Measurements from ENCODE around the gene KIF5A. TPM values are rescaled to one million over a fixed set of nuclear protein-coding genes. Genes with fewer than 3 reads are reported as not detected.

KIF5A gene
- total RNA-seq, 2 experiments from 2014 or later, result 1.2 to 1.3 TPM

DNA sequence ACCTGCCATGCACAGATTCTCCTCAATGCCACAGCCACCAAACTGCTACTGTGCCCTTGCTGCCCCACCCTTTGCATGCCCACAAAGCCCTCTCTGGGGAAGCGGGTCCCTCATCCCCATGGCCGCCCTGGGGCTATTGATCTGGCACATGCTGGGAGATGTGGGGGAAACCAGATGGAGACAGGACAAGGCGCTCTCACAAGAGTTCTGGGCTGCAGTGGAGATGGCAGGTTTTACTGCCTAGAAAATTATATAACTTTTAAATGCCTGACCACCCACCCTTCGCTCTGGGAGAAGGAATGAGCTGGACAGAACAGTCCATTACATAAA, 30.6 kb downstream of the KIF5A start:
- no peak for ATAC-seq
- ChIA-PET CTCF (interaction anchor here (0.9 to 7.0 kb wide), 7 partner anchors 12 to 161 kb away, joined by 3 to 124 read pairs (median 8); partner anchors contain the start of genes ARHGEF25, B4GALNT1 and PIP4K2C), POLR2A (interaction anchor here (1.3 kb wide), 2 partner anchors 40 to 46 kb away, joined by 3 to 4 read pairs; no protein-coding TSS in a partner anchor)
- TF ChIP-seq, protein P1, sequence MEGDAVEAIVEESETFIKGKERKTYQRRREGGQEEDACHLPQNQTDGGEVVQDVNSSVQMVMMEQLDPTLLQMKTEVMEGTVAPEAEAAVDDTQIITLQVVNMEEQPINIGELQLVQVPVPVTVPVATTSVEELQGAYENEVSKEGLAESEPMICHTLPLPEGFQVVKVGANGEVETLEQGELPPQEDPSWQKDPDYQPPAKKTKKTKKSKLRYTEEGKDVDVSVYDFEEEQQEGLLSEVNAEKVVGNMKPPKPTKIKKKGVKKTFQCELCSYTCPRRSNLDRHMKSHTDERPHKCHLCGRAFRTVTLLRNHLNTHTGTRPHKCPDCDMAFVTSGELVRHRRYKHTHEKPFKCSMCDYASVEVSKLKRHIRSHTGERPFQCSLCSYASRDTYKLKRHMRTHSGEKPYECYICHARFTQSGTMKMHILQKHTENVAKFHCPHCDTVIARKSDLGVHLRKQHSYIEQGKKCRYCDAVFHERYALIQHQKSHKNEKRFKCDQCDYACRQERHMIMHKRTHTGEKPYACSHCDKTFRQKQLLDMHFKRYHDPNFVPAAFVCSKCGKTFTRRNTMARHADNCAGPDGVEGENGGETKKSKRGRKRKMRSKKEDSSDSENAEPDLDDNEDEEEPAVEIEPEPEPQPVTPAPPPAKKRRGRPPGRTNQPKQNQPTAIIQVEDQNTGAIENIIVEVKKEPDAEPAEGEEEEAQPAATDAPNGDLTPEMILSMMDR (IDR thresholded peaks at IDR 0.05), result no peak
- H3K9me3 Mint-ChIP-seq, result no peaks in the 10 kb centered on the region
- H3K4me1 Mint-ChIP-seq (ENCODE audit: low read depth), result no peaks in the 10 kb centered on the region
- no peaks in the 10 kb centered on the region for H3K27me3 Mint-ChIP-seq
- no peak overlapping the region for H3K4me3 Mint-ChIP-seq
- no peak overlapping the region for H3K27ac Mint-ChIP-seq
- DNase-seq, result no peak
- intact Hi-C loops (cut with micrococcal nuclease), result loop anchor here (5.0 kb wide), 1 partner anchor 112 kb away; the partner anchor contains the start of gene OS9
- H3K36me3 Mint-ChIP-seq (ENCODE audit: low read depth), result no peaks in the 10 kb centered on the region

DNA sequence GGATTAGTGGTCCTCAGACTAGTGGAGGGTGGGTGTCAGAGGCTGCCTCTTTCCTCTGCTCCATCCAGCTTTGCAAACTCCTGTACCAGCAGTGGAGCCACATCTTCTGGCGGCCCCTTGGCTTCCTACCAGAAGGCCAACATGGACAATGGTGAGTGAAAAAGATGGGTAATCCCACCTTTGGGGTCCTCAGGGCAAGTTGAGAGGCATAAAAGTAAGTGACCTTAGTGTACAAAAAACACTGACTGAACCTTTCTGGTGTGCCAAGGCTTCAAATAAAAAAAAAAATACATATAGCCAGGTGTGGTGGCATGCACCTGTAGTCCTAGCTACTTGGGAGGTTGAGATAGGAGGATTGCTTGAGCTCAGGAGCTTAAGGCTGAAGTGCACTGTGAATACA, 32.0 kb downstream of the KIF5A start:
- Mint-ChIP-seq H3K9me3 (no peaks in the 10 kb centered on the region), H3K36me3 (ENCODE audit: low read depth) (no peaks in the 10 kb centered on the region), H3K27ac (no peak overlapping the region), H3K4me3 (no peak overlapping the region), H3K4me1 (ENCODE audit: low read depth) (no peaks in the 10 kb centered on the region), H3K27me3 (no peaks in the 10 kb centered on the region)
- TF ChIP-seq, protein P1 (IDR thresholded peaks at IDR 0.05), result no peak
- CTCF ChIA-PET, result interaction anchor here (0.9 to 7.0 kb wide), 11 partner anchors 10 to 160 kb away, joined by 3 to 124 read pairs (median 19); partner anchors contain the start of genes ARHGEF25, B4GALNT1 and PIP4K2C
- DNase-seq, result no peak
- intact Hi-C loops (cut with micrococcal nuclease), result loop anchor here (2.0 to 5.0 kb wide), 3 partner anchors 41 to 161 kb away; partner anchors contain the start of gene OS9
- POLR2A ChIA-PET, result no interaction called here
- no peak for ATAC-seq

DNA sequence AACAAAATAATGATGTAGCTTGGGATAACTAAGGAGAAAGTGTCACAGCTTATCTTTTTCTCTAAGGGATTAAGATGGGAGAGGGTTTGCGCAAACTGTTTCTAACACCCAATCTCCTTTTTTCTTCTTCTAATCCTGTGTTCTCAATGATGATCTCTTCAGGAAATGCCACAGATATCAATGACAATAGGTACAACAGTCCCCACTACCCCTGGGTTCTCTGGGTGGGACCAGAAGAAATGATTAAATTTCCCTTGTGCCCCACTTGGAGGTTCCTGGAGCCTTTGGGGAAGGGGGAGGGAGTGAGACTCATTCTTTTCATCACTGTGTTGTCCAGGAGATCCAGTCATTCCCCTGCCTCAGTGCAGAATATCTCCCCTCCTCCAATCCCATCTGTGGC, 32.6 kb downstream of the KIF5A start:
- Mint-ChIP-seq H3K27me3 (no peaks in the 10 kb centered on the region), H3K36me3 (ENCODE audit: low read depth) (no peaks in the 10 kb centered on the region), H3K4me3 (no peak overlapping the region), H3K9me3 (no peaks in the 10 kb centered on the region), H3K27ac (no peak overlapping the region), H3K4me1 (ENCODE audit: low read depth) (no peaks in the 10 kb centered on the region)
- TF ChIP-seq, protein P1 (IDR thresholded peaks at IDR 0.05), result no peak
- intact Hi-C loops (cut with micrococcal nuclease), result loop anchor here (2.0 to 5.0 kb wide), 3 partner anchors 40 to 160 kb away; partner anchors contain the start of gene OS9
- no peak for ATAC-seq
- DNase-seq, result no peak
- ChIA-PET CTCF (interaction anchor here (0.8 to 7.0 kb wide), 24 partner anchors 8 to 162 kb away, joined by 3 to 124 read pairs (median 10); partner anchors contain the start of genes ARHGEF25, B4GALNT1, OS9 and PIP4K2C), POLR2A (interaction anchor here (1.5 to 2.0 kb wide), 2 partner anchors 23 to 40 kb away, joined by 4 to 6 read pairs; partner anchors contain the start of gene DTX3)

DNA sequence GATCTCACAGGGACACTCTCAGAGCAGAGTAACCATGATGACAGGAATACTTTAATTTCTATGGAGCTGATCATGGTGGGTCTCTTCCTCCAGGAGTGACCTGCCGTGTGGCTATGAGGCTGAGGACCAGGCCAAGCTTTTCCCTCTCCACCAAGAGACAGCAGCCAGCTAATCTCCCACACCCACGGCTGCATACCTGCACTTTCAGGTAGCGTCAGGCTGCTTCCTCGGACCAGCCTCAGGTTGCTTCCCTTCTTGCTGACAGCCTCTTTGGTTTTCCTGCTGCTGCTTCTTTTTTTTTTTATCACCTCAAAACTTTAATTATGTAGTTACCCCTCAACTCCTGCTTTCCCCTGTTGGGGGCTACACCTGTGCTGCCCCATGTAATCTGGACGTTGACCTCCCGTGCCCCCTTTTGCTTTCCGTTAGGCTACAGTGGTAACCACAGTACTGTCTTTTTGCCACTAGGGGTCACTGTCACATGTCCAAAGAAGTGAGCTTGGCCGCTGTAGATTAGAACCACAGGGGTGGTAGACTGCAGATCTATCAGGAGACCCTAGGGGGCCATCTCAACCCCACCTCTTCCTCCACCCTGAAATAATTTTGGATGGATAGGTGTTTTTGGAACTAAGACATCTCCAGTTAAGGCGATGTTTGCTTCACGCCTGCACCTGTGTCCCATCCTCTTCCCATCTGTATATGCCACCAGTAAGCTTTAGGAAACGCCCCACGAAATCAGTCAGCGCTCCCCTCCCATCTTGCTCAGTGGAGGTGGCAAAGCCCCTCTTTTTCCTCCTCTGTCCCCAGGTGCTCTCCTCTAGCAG, 33.4 kb downstream of the KIF5A start:
- H3K27me3 Mint-ChIP-seq, result no peaks in the 10 kb centered on the region
- H3K4me1 Mint-ChIP-seq (ENCODE audit: low read depth), result no peaks in the 10 kb centered on the region
- CTCF ChIA-PET, result interaction anchor here (0.6 to 7.0 kb wide), 46 partner anchors 8 to 173 kb away, joined by 3 to 124 read pairs (median 5); partner anchors contain the start of genes ARHGEF25, B4GALNT1, DCTN2 and OS9
- POLR2A ChIA-PET, result interaction anchor here (0.6 to 2.0 kb wide), 6 partner anchors 22 to 147 kb away, joined by 3 to 6 read pairs (median 4); partner anchors contain the start of gene DTX3
- no peak overlapping the region for H3K27ac Mint-ChIP-seq
- H3K4me3 Mint-ChIP-seq, result no peak overlapping the region
- no peaks in the 10 kb centered on the region for H3K9me3 Mint-ChIP-seq
- ATAC-seq, result peak; percentile 100
- no peaks in the 10 kb centered on the region for H3K36me3 Mint-ChIP-seq (ENCODE audit: low read depth)
- intact Hi-C loops (cut with micrococcal nuclease), result loop anchor here (2.0 to 5.0 kb wide), 3 partner anchors 40 to 160 kb away; partner anchors contain the start of gene OS9
- TF ChIP-seq, protein P1 (IDR thresholded peaks at IDR 0.05), result peak; percentile 96
- peak; percentile 83 for DNase-seq

Data from activated CD8-positive, alpha-beta T cell treated with anti-CD3 and anti-CD28 coated beads for 36 hours (primary cell).